Smooth muscle cell of the umbilical artery (primary cell): Measurements from ENCODE around the gene KRTAP13-4. TPM values are rescaled to one million over a fixed set of nuclear protein-coding genes. Genes with fewer than 3 reads are reported as not detected.

Experiments used
- total RNA-seq: library from RNA; depleted of rRNA; stranded (reverse); fragments of >200 nt; gene quantifications from 2 replicates; pipeline ENCODE4 v1.2.3, GENCODE V29; 2014

KRTAP13-4 gene, protein sequence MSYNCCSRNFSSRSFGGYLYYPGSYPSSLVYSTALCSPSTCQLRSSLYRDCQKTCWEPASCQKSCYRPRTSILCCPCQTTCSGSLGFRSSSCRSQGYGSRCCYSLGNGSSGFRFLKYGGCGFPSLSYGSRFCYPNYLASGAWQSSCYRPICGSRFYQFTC
- total RNA-seq: not detected in 2 replicates

DNA sequence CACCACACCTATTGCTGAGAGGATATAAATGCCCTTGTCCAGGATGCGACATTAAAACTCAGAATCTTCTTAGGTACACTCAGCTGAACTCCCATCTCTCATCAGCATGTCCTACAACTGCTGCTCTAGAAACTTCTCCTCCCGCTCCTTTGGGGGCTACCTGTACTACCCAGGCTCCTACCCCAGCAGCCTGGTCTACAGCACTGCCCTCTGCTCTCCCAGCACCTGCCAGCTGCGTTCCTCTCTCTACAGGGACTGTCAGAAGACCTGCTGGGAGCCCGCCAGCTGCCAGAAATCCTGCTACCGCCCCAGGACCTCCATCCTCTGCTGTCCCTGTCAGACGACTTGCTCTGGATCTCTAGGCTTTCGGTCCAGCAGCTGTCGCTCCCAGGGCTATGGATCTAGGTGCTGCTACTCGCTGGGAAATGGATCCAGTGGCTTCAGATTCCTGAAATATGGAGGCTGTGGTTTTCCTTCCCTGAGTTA lies at the start of gene KRTAP13-4:
TSS of gene KRTAP13-4 (plus strand) at position 51 of the 486 bp plus-strand sequence. CDS start at position 107, 56 bp downstream.

DNA sequence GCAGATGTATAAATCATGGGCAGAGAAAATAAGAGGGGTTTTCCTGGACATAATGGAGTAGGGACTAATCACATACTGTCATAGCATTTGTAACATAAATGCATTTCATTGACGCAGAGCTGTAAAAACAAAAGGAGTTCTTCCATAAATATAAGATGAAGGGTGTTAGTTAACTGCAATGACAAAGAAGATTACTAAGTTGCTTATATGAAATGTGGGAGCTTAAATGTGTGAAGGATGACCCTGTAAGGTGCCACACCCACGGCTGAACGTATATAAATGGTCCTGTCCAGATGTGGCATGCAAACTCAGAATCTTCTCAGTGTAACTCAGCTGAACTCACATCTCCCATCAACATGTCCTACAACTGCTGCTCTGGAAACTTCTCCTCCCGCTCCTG lies 34.3 kb upstream of the KRTAP13-4 start, which contains the start of gene KRTAP13-1:
TSS of gene KRTAP13-1 (plus strand) at position 301 of the 400 bp plus-strand sequence. CDS start at position 357, 56 bp downstream.

DNA sequence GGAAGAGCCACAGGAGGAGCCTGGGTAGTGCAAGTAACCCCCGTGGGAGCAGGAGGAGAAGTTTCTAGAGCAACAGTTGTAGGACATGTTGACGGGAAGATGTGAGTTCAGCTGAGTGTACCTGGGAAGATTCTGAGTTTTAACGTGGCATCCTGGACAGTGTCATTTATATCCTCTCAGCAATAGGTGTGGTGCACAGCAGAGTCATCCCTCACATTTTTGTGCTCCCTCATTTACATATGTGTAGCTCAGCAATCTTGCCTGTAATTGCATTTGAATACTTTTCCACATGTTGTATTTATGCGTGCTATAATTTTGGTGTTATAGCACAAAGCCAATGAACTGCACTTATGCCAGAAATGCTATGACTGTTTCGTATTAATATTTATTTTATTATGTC lies 4.2 kb upstream of the KRTAP13-4 start, which contains the start of gene KRTAP13-3:
TSS of gene KRTAP13-3 (minus strand) at position 101 of the 400 bp plus-strand sequence. CDS start at position 87, 14 bp downstream.

DNA sequence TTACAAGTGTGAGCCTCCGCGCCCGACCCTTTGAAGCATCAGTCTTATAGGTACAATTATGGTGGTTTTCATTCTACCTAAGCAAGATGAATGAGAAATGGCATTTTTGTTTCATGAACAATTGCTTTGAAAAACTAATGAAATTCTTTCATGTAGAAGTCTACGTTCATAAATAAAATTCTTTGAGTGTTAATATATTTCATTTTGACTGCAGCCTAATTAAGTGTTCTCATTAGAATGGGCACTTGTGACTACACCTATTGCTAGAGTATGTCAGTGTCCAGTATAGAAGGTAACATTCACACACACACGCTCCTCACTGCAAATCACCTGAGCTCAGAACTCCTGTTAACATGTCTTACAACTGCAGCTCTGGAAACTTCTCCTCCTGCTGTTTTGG lies 10.0 kb downstream of the KRTAP13-4 start, which contains the start of gene KRTAP15-1:
TSS of gene KRTAP15-1 (plus strand) at position 301 of the 400 bp plus-strand sequence. CDS start at position 354, 53 bp downstream.

GRCh38 chr21:30480145-30480544 lies 50.1 kb downstream of the KRTAP13-4 start, which contains the start of gene KRTAP19-1:
Gene KRTAP19-1, minus strand, starts transcription at chr21:30480367. Its CDS starts 50 bp downstream, at chr21:30480317.

Other genes with a start within 250 kb of the KRTAP13-4 start
- not detected in 2 replicates for gene CLDN8, start 214.1 kb upstream of the KRTAP13-4 start, total RNA-seq
- not detected in 2 replicates for gene KRTAP24-1, start 147.3 kb upstream of the KRTAP13-4 start, total RNA-seq
- gene KRTAP25-1, start 140.7 kb upstream of the KRTAP13-4 start, total RNA-seq: not detected in 2 replicates
- gene KRTAP26-1, start 109.9 kb upstream of the KRTAP13-4 start, total RNA-seq: not detected in 2 replicates
- not detected in 2 replicates for gene KRTAP27-1, start 92.5 kb upstream of the KRTAP13-4 start, total RNA-seq
- gene KRTAP23-1, start 81.6 kb upstream of the KRTAP13-4 start, total RNA-seq: not detected in 2 replicates
- gene KRTAP13-2, start 57.9 kb upstream of the KRTAP13-4 start, total RNA-seq: not detected in 2 replicates
- not detected in 2 replicates for gene KRTAP13-1, start 34.2 kb upstream of the KRTAP13-4 start, total RNA-seq
- not detected in 2 replicates for gene KRTAP13-3, start 4.3 kb upstream of the KRTAP13-4 start, total RNA-seq
- gene KRTAP15-1, start 10.1 kb downstream of the KRTAP13-4 start, total RNA-seq: not detected in 2 replicates
- gene KRTAP19-1, start 50.1 kb downstream of the KRTAP13-4 start, total RNA-seq: not detected in 2 replicates
- gene KRTAP19-2, start 57.2 kb downstream of the KRTAP13-4 start, total RNA-seq: not detected in 2 replicates
- gene KRTAP19-3, start 61.8 kb downstream of the KRTAP13-4 start, total RNA-seq: not detected in 2 replicates
- not detected in 2 replicates for gene KRTAP19-4, start 66.9 kb downstream of the KRTAP13-4 start, total RNA-seq
- not detected in 2 replicates for gene KRTAP19-5, start 71.9 kb downstream of the KRTAP13-4 start, total RNA-seq
- not detected in 2 replicates for gene KRTAP19-6, start 111.6 kb downstream of the KRTAP13-4 start, total RNA-seq
- not detected in 2 replicates for gene KRTAP19-7, start 131.1 kb downstream of the KRTAP13-4 start, total RNA-seq
- not detected in 2 replicates for gene KRTAP22-2, start 160.2 kb downstream of the KRTAP13-4 start, total RNA-seq
- gene KRTAP6-3, start 162.2 kb downstream of the KRTAP13-4 start, total RNA-seq: not detected in 2 replicates
- not detected in 2 replicates for gene KRTAP6-2, start 168.7 kb downstream of the KRTAP13-4 start, total RNA-seq
- gene KRTAP22-1, start 170.9 kb downstream of the KRTAP13-4 start, total RNA-seq: not detected in 2 replicates
- gene KRTAP6-1, start 183.7 kb downstream of the KRTAP13-4 start, total RNA-seq: not detected in 2 replicates
- gene KRTAP20-1, start 186.2 kb downstream of the KRTAP13-4 start, total RNA-seq: not detected in 2 replicates
- not detected in 2 replicates for gene KRTAP20-4, start 190.4 kb downstream of the KRTAP13-4 start, total RNA-seq
- gene KRTAP20-2, start 205.0 kb downstream of the KRTAP13-4 start, total RNA-seq: not detected in 2 replicates
- not detected in 2 replicates for gene KRTAP20-3, start 212.6 kb downstream of the KRTAP13-4 start, total RNA-seq